MCF 10A (cell line): ENCODE results near the gene MCCD1. TPM values are rescaled to one million over a fixed set of nuclear protein-coding genes. Genes with fewer than 3 reads are reported as not detected.

Source experiments
- BruUV-seq: library from RNA; stranded (reverse); fragments of 400-500 nt; replicated peaks from 2 replicates; lab custom pipeline; 2021; lab: Mats Ljungman, UMichigan
- CTCF ChIA-PET: fragments of 300-600 bp; sonication (Branson Sonifier 250); formaldehyde crosslinking; extraction: SDS; loops from one replicate; lab custom pipeline; 2021; ENCODE audit warnings: antibody characterized with exemption, inconsistent platforms; lab: Yijun Ruan, JAX
- POLR2A ChIA-PET: fragments of 300-600, 350-650 bp; sonication (Branson Sonifier 250); formaldehyde crosslinking; extraction: SDS; loops from one replicate; lab custom pipeline; 2020; ENCODE audit warnings: antibody characterized with exemption, inconsistent platforms; lab: Yijun Ruan, JAX
- DNase-seq: peaks from one replicate; pipeline ENCODE4 v3.0.0-alpha.2; 2018; ENCODE audit not compliant: unreplicated experiment
- H3K27ac Mint-ChIP-seq: one replicate; pipeline ENCODE4 v1.8.0; 2022; ENCODE audit warnings: mild to moderate bottlenecking, low read depth, mixed read lengths; ENCODE audit not compliant: unreplicated experiment
- H3K27me3 Mint-ChIP-seq: one replicate; pipeline ENCODE4 v1.8.0; 2022; ENCODE audit warnings: mixed read lengths; ENCODE audit not compliant: insufficient read depth, unreplicated experiment
- H3K36me3 Mint-ChIP-seq: one replicate; pipeline ENCODE4 v1.8.0; 2022; ENCODE audit warnings: mild to moderate bottlenecking, moderate library complexity, mixed read lengths; ENCODE audit not compliant: insufficient read depth, unreplicated experiment
- H3K4me1 Mint-ChIP-seq: one replicate; pipeline ENCODE4 v1.8.0; 2022; ENCODE audit warnings: mixed read lengths; ENCODE audit not compliant: insufficient read depth, unreplicated experiment
- H3K4me3 Mint-ChIP-seq: one replicate; pipeline ENCODE4 v1.8.0; 2022; ENCODE audit warnings: mild to moderate bottlenecking, moderate library complexity, mixed read lengths; ENCODE audit not compliant: unreplicated experiment
- H3K9me3 Mint-ChIP-seq: one replicate; pipeline ENCODE4 v1.8.0; 2022; ENCODE audit warnings: mixed read lengths; ENCODE audit not compliant: unreplicated experiment
- intact Hi-C: fragments of 100-400 bp; cut with micrococcal nuclease; formaldehyde crosslinking; loops from 2 replicates; pipeline ENCODE4 v1.14.1; 2022
- total RNA-seq: library from RNA; stranded (reverse); gene quantifications from 2 replicates; pipeline ENCODE4 v1.2.3, GENCODE V29; 2022
- TF ChIP-seq, protein P1 (sequence below): fragments of 200-600 bp; IDR thresholded peaks from one replicate; pipeline ENCODE4 v1.8.0; 2022; ENCODE audit warnings: antibody characterized with exemption, mild to moderate bottlenecking; ENCODE audit not compliant: unreplicated experiment

Gene MCCD1
- total RNA-seq, 1 experiment from 2014 or later = not detected

DNA sequence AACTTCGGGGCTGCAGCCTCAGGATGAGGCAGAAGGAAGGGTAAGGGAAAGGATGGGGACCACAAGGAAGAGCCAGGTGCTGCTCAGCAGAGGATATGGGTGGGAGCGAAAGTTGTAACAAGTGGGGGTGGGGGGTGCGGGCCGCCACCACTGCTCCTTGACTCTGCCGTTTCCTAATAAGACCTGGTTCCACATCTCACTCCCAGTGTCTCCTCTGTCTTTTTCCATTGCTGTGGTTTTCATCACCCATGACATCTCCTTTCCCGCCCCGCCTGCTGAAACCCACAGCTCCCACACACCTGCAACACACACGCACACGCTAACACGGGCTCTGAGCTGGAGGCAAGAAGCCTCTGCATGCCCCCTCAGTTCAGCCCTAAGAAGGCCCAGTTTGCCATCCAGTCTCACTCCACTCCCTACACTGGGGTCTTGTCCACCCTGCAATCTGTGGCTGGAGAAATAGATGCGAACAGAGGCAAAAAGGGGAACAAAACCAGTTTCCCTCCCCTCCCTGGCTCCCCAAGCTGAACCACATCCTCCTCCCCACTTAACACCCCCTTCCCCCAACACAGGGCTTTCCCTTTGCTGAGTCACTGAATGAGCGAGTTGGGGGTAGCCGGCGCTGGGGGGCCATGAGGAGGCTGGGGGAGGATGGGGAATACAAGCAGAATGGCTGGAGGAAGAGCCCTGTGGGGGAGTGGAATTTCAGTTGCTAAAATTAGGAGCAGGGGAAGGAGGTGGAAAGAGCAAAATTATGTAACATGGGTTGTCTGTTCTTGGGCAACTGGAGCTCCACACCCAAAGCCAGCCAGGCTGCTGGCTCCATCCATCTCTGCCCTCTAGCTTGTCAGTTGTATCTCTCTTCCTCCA, 30.1 kb downstream of the MCCD1 start:
- POLR2A ChIA-PET = interaction anchor here (1.0 to 1.2 kb wide), 2 partner anchors 16 to 37 kb away, joined by 3 read pairs; no protein-coding TSS in a partner anchor
- H3K9me3 Mint-ChIP-seq = no peaks in the 10 kb centered on the region
- H3K4me1 Mint-ChIP-seq = peaks cover 20% of the 10 kb centered on the region
- no peak overlapping the region for H3K4me3 Mint-ChIP-seq
- CTCF ChIA-PET = interaction anchor here (0.6 to 1.3 kb wide), 3 partner anchors 21 to 277 kb away, joined by 4 to 5 read pairs (median 4); no protein-coding TSS in a partner anchor
- intact Hi-C loops = no loop called here
- H3K27me3 Mint-ChIP-seq = no peaks in the 10 kb centered on the region
- H3K36me3 Mint-ChIP-seq = peaks cover 39% of the 10 kb centered on the region
- DNase-seq = peak; percentile 52
- TF ChIP-seq, protein P1, sequence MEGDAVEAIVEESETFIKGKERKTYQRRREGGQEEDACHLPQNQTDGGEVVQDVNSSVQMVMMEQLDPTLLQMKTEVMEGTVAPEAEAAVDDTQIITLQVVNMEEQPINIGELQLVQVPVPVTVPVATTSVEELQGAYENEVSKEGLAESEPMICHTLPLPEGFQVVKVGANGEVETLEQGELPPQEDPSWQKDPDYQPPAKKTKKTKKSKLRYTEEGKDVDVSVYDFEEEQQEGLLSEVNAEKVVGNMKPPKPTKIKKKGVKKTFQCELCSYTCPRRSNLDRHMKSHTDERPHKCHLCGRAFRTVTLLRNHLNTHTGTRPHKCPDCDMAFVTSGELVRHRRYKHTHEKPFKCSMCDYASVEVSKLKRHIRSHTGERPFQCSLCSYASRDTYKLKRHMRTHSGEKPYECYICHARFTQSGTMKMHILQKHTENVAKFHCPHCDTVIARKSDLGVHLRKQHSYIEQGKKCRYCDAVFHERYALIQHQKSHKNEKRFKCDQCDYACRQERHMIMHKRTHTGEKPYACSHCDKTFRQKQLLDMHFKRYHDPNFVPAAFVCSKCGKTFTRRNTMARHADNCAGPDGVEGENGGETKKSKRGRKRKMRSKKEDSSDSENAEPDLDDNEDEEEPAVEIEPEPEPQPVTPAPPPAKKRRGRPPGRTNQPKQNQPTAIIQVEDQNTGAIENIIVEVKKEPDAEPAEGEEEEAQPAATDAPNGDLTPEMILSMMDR = no peak
- no peak overlapping the region for H3K27ac Mint-ChIP-seq
- BruUV-seq = no TSS peak

DNA sequence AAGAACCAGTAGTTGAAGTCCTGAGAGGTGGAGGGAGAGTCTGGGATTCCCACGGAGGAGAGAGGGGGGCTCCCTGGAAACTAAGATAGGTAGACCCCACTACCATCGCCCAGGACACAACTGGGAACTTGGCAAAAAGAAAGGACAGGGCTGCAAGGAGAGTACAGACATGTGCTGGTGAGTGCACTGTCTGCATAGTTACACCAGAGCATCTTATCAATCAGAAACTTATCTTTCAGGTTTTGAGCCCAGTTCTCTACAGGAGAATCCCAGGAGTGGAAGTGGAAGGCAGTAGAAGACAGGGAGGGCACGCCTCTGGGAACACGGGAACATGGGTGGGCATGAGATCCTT, 30.8 kb downstream of the MCCD1 start:
- no peak overlapping the region for H3K4me3 Mint-ChIP-seq
- DNase-seq = no peak
- ChIA-PET POLR2A (interaction anchor here (1.0 to 1.1 kb wide), 2 partner anchors 15 to 27 kb away, joined by 3 read pairs; no protein-coding TSS in a partner anchor), CTCF (interaction anchor here (0.6 to 1.3 kb wide), 2 partner anchors 20 to 1142 kb away, joined by 4 read pairs; no protein-coding TSS in a partner anchor)
- no peak overlapping the region for H3K27ac Mint-ChIP-seq
- H3K9me3 Mint-ChIP-seq = no peaks in the 10 kb centered on the region
- H3K27me3 Mint-ChIP-seq = no peaks in the 10 kb centered on the region
- peaks cover 20% of the 10 kb centered on the region for H3K4me1 Mint-ChIP-seq
- TF ChIP-seq, protein P1 = no peak
- BruUV-seq = no TSS peak
- peaks cover 39% of the 10 kb centered on the region for H3K36me3 Mint-ChIP-seq
- intact Hi-C loops = no loop called here

DNA sequence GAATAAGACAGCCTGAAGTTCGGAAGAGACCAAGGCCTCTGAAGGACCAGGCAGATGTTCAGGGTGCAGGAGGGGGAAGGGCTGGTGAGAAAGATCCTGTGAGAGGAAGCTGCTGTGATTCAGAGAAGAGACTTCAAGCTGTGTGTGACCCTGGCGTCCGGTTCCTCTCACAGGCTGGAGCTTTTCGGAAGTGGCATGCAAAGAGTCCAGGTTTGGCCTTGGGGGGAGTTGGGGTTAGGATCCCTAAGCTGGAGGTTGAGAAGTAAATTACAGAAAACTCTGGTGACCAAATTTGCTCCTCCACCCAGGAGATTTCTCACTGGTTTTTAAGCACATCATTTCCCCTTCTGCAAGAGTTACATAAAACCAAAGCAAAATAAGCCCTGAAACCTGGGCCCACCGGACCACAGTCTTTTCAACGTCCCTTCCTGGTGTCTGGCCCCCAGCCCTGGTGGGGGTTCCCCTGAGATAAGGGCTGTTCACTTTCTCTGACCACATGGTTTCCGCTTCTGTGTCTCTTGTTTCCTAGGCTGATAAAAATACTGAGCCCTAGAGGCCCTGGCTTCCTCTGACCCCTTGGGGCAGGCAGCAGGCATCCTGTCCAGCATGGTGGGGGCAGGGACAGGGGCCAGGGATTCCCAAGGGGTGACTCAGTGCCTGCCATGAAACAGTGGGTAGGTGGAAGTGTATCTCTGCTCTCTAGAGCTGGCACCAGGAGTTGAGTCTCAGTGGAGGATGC, 31.4 kb downstream of the MCCD1 start:
- Mint-ChIP-seq H3K36me3 (peaks cover 39% of the 10 kb centered on the region), H3K4me1 (peaks cover 20% of the 10 kb centered on the region), H3K27me3 (no peaks in the 10 kb centered on the region), H3K27ac (no peak overlapping the region), H3K9me3 (no peaks in the 10 kb centered on the region), H3K4me3 (no peak overlapping the region)
- TF ChIP-seq, protein P1 = no peak
- DNase-seq = peak; percentile 73
- intact Hi-C loops = no loop called here
- ChIA-PET POLR2A (interaction anchor here (1.0 to 1.2 kb wide), 3 partner anchors 14 to 26 kb away, joined by 3 read pairs; no protein-coding TSS in a partner anchor), CTCF (interaction anchor here (0.6 to 1.3 kb wide), 3 partner anchors 20 to 1142 kb away, joined by 3 to 4 read pairs (median 4); no protein-coding TSS in a partner anchor)
- no TSS peak for BruUV-seq
